OCI-LY7 (cell line): ENCODE results near the gene PEX14. TPM values are rescaled to one million over a fixed set of nuclear protein-coding genes. Genes with fewer than 3 reads are reported as not detected.

Experiments
- BruUV-seq: library from RNA; stranded (reverse); fragments of 400-500 nt; replicated peaks from 2 replicates; lab custom pipeline; 2021; lab: Mats Ljungman, UMichigan
- CTCF ChIA-PET: fragments of 300-600 bp; sonication (Branson Sonifier 250); formaldehyde crosslinking; loops from one replicate; lab custom pipeline; 2022; ENCODE audit warnings: antibody characterized with exemption; ENCODE audit not compliant: unreplicated experiment; lab: Charles Lee
- POLR2A ChIA-PET: fragments of 300-600 bp; sonication (Branson Sonifier 250); formaldehyde crosslinking; loops from one replicate; lab custom pipeline; 2022; ENCODE audit warnings: antibody characterized with exemption; lab: Charles Lee
- DNase-seq: peaks from one replicate; pipeline ENCODE4 v3.0.0-alpha.2; 2015; ENCODE audit warnings: low spot score
- H2AFZ ChIP-seq: fragments of 200-600 bp; sonication (generic), shearing (Covaris generic); 2 replicates; pipeline ENCODE4 v1.6.1; 2014; ENCODE audit warnings: mild to moderate bottlenecking, antibody characterized with exemption, low read length, moderate library complexity
- H3K27ac ChIP-seq: fragments of 200-600 bp; sonication (generic); 2 replicates; pipeline ENCODE4 v1.5.1; 2014; ENCODE audit warnings: mixed run types, low read depth, mild to moderate bottlenecking, moderate library complexity, low read length, inconsistent platforms; ENCODE audit not compliant: poor library complexity, severe bottlenecking
- H3K36me3 ChIP-seq: fragments of 200-600 bp; sonication (generic); 2 replicates; pipeline ENCODE4 v1.6.1; 2014; ENCODE audit warnings: mild to moderate bottlenecking, antibody characterized with exemption, low read length, moderate library complexity, mixed read lengths; ENCODE audit not compliant: insufficient read depth
- H3K4me1 ChIP-seq: fragments of 200-600 bp; sonication (generic); 2 replicates; pipeline ENCODE4 v1.5.1; 2014; ENCODE audit warnings: mild to moderate bottlenecking, low read length; ENCODE audit not compliant: insufficient read depth, poor library complexity, severe bottlenecking
- H3K4me2 ChIP-seq: fragments of 200-600 bp; sonication (generic); 2 replicates; pipeline ENCODE4 v1.6.1; 2014; ENCODE audit warnings: mild to moderate bottlenecking, low read length
- H3K4me3 ChIP-seq: fragments of 200-600 bp; sonication (generic); 2 replicates; pipeline ENCODE4 v1.5.1; 2014; ENCODE audit warnings: mild to moderate bottlenecking, low read depth, low read length; ENCODE audit not compliant: poor library complexity, severe bottlenecking
- H3K79me2 ChIP-seq: fragments of 200-600 bp; sonication (generic); 2 replicates; pipeline ENCODE4 v1.6.1; 2016; ENCODE audit warnings: low read depth, mild to moderate bottlenecking, low read length, moderate library complexity, mixed read lengths; ENCODE audit not compliant: insufficient read depth
- H3K9me2 ChIP-seq: fragments of 200-600 bp; sonication (generic); 2 replicates; pipeline ENCODE4 v1.6.1; 2016; ENCODE audit warnings: mild to moderate bottlenecking, low read length, mixed read lengths; ENCODE audit not compliant: insufficient read depth
- H3K9me3 ChIP-seq: fragments of 200-600 bp; sonication (generic); 2 replicates; pipeline ENCODE4 v1.6.1; 2014; ENCODE audit warnings: mild to moderate bottlenecking, mixed run types, low read length, mixed read lengths
- H4K20me1 ChIP-seq: fragments of 200-600 bp; sonication (generic); 2 replicates; pipeline ENCODE4 v1.6.1; 2014; ENCODE audit warnings: mild to moderate bottlenecking, antibody characterized with exemption, low read length, moderate library complexity, mixed read lengths; ENCODE audit not compliant: insufficient read depth
- CTCF ChIP-seq: fragments of 200-600 bp; sonication (generic); conservative IDR thresholded peaks from 2 replicates; pipeline ENCODE4 v1.5.1; 2014; ENCODE audit warnings: mild to moderate bottlenecking, antibody characterized with exemption, low read length, moderate library complexity, mixed read lengths
- EZH2phosphoT487 ChIP-seq: fragments of 200-600 bp; sonication (generic); IDR thresholded peaks from 2 replicates; pipeline ENCODE4 v1.6.1; 2018; ENCODE audit warnings: low read depth, borderline replicate concordance, mild to moderate bottlenecking, mixed run types, antibody characterized with exemption, low read length, moderate library complexity, mixed read lengths
- intact Hi-C: fragments of 100-400 bp; cut with micrococcal nuclease; formaldehyde crosslinking; loops from one replicate; pipeline ENCODE4 v1.10.0; 2022; ENCODE audit not compliant: unreplicated experiment
- total RNA-seq, 2 experiments: library from RNA; depleted of rRNA in 1 of 2; stranded (reverse); fragments of >200 nt in 1 of 2; shearing (Covaris generic) in 1 of 2; gene quantifications; 2 replicates each; pipeline ENCODE4 v1.2.3, GENCODE V29; 2014 to 2022

The PEX14 gene
- total RNA-seq, 2 experiments from 2014 or later, result 14.6 to 24.3 TPM

- Histone ChIP-seq H3K4me2 (no peak overlapping the region), H3K27ac (no peak overlapping the region), H3K9me2 (no peaks in the 10 kb centered on the region), H3K79me2 (no peaks in the 10 kb centered on the region), H3K4me3 (no peak overlapping the region), H2AFZ (no peak overlapping the region), H3K9me3 (no peaks in the 10 kb centered on the region), H3K36me3 (no peaks in the 10 kb centered on the region), H4K20me1 (no peaks in the 10 kb centered on the region; the same call in 1 of the 2 replicates), H3K4me1 (no peaks in the 10 kb centered on the region)
- ChIA-PET POLR2A (no interaction called here), CTCF (interaction anchor here (0.6 kb wide), 1 partner anchor 97 kb away, joined by 3 read pairs; no protein-coding TSS in a partner anchor)
- TF ChIP-seq EZH2phosphoT487 (no peak), CTCF (no peak)
- intact Hi-C loops, result no loop called here
- no TSS peak for BruUV-seq
- no peak for DNase-seq
These were observed 187.4 kb downstream of the PEX14 start for GRCh38 chr1:10662090-10662688.

- CTCF ChIA-PET, result interaction anchor here (0.6 kb wide), 1 partner anchor 96 kb away, joined by 3 read pairs; no protein-coding TSS in a partner anchor
- H3K4me3 ChIP-seq, result no peak overlapping the region
- H3K9me2 ChIP-seq, result no peaks in the 10 kb centered on the region
- no peaks in the 10 kb centered on the region for H3K4me1 ChIP-seq
- no peak overlapping the region for H3K4me2 ChIP-seq
- POLR2A ChIA-PET, result no interaction called here
- H2AFZ ChIP-seq, result no peak overlapping the region
- no peaks in the 10 kb centered on the region for H3K9me3 ChIP-seq
- DNase-seq, result no peak
- H3K79me2 ChIP-seq, result no peaks in the 10 kb centered on the region
- BruUV-seq, result no TSS peak
- TF ChIP-seq CTCF (no peak), EZH2phosphoT487 (no peak)
- no peaks in the 10 kb centered on the region for H3K36me3 ChIP-seq
- intact Hi-C loops, result no loop called here
- no peak overlapping the region for H3K27ac ChIP-seq
- H4K20me1 ChIP-seq, result no peaks in the 10 kb centered on the region; the same call in 1 of the 2 replicates
These were observed 188.3 kb downstream of the PEX14 start for GRCh38 chr1:10662824-10663677.
